ENCODE data around the gene EXOC2.
A peak's percentile ranks its signal among the peaks of the same experiment; 100 is the strongest.

EXOC2 gene

GRCh38 chr6:604579-604978 is 88.4 kb downstream of the EXOC2 start:
- no peak for DNase-seq (ENCODE audit: low read depth)
- H3K4me3 ChIP-seq (ENCODE audit: low read depth, low read length), result no peak overlapping the region
- TF ChIP-seq CTCF (IDR thresholded peaks at IDR 0.05; ENCODE audit: low read depth, low read length, missing control alignments), result no peak
- in situ Hi-C loops (cut with HindIII; ENCODE audit: low sequenced_read_pairs), result no loop called here

GRCh38 chr6:603265-603664 is 89.7 kb downstream of the EXOC2 start:
- no peak for TF ChIP-seq CTCF (IDR thresholded peaks at IDR 0.05; ENCODE audit: low read depth, low read length, missing control alignments)
- in situ Hi-C loops (cut with HindIII; ENCODE audit: low sequenced_read_pairs), result no loop called here

GRCh38 chr6:599576-600448 is 93.1 kb downstream of the EXOC2 start:
- in situ Hi-C loops (cut with HindIII; ENCODE audit: low sequenced_read_pairs), result loop anchor here (25.0 kb wide), 1 partner anchor 787 kb away; the partner anchor contains the start of gene FOXF2
- H3K4me3 ChIP-seq (ENCODE audit: low read depth, low read length), result no peak overlapping the region
- no peak for TF ChIP-seq CTCF (IDR thresholded peaks at IDR 0.05; ENCODE audit: low read depth, low read length, missing control alignments)
- no peak for DNase-seq (ENCODE audit: low read depth)

More at GRCh38 chr6:603265-603664, 89.7 kb downstream of the EXOC2 start:
- no peak for DNase-seq (ENCODE audit: low read depth)
- no peak overlapping the region for H3K4me3 ChIP-seq (ENCODE audit: low read depth, low read length)

- in situ Hi-C loops (cut with HindIII; ENCODE audit: low sequenced_read_pairs), result loop anchor here (25.0 kb wide), 1 partner anchor 793 kb away; the partner anchor contains the start of gene FOXF2
- no peak for TF ChIP-seq CTCF (IDR thresholded peaks at IDR 0.05; ENCODE audit: low read depth, low read length, missing control alignments)
- DNase-seq (ENCODE audit: low read depth), result no peak
- no peak overlapping the region for H3K4me3 ChIP-seq (ENCODE audit: low read depth, low read length)
Measured at GRCh38 chr6:593907-594212, 99.1 kb downstream of the EXOC2 start.

- DNase-seq (ENCODE audit: low read depth), result peak; percentile 46
- in situ Hi-C loops (cut with HindIII; ENCODE audit: low sequenced_read_pairs), result loop anchor here (25.0 kb wide), 1 partner anchor 794 kb away; the partner anchor contains the start of gene FOXF2
- H3K4me3 ChIP-seq (ENCODE audit: low read depth, low read length), result no peak overlapping the region
- peak; percentile 57 for TF ChIP-seq CTCF (IDR thresholded peaks at IDR 0.05; ENCODE audit: low read depth, low read length, missing control alignments)
Measured at GRCh38 chr6:593139-593906, 99.6 kb downstream of the EXOC2 start.

GRCh38 chr6:589090-589489 is 103.8 kb downstream of the EXOC2 start:
- H3K4me3 ChIP-seq (ENCODE audit: low read depth, low read length), result no peak overlapping the region
- no peak for TF ChIP-seq CTCF (IDR thresholded peaks at IDR 0.05; ENCODE audit: low read depth, low read length, missing control alignments)
- in situ Hi-C loops (cut with HindIII; ENCODE audit: low sequenced_read_pairs), result loop anchor here (25.0 kb wide), 1 partner anchor 798 kb away; the partner anchor contains the start of gene FOXF2
- DNase-seq (ENCODE audit: low read depth), result no peak
